Inferior parietal cortex (tissue), 1 donor: ENCODE measurements around the gene GDPGP1.

ENCODE experiments used
- DNase-seq: peaks from one replicate; pipeline ENCODE4 v3.0.0-alpha.2; 2016; ENCODE audit errors: extremely low spot score

The GDPGP1 gene

GRCh38 chr15:90225504-90226234 lies 8.3 kb upstream of the GDPGP1 start:
- DNase-seq = no peak

GRCh38 chr15:90227336-90227735 lies 6.7 kb upstream of the GDPGP1 start:
- DNase-seq = no peak

GRCh38 chr15:90227816-90228772 lies 5.9 kb upstream of the GDPGP1 start:
- no peak for DNase-seq

GRCh38 chr15:90228960-90229359 lies 5.0 kb upstream of the GDPGP1 start:
- no peak for DNase-seq

DNA sequence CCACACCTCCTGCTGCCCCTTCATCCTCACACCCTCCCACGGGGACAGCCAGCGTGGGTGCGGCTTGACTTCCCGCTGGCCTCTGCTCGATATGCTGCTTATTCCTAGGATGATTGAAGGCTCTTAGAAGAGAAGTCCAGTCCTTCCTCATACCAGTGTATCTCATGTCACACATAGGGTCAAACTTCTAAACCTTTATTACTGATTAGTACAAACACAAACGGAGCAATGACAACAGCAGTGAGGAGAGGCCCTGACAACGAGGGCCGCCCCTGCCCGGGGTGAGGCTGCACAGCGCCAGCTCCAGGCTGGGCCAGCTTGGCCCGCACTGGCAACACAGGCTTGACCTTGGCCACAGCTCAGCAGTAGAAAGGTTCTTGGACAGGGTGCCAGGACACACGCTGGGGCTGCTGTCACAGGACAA lies 3.9 kb upstream of the GDPGP1 start:
- no peak for DNase-seq

- no peak for DNase-seq
Measured at GRCh38 chr15:90230610-90231009, 3.4 kb upstream of the GDPGP1 start.

GRCh38 chr15:90231028-90232017 lies 2.7 kb upstream of the GDPGP1 start:
- no peak for DNase-seq

DNA sequence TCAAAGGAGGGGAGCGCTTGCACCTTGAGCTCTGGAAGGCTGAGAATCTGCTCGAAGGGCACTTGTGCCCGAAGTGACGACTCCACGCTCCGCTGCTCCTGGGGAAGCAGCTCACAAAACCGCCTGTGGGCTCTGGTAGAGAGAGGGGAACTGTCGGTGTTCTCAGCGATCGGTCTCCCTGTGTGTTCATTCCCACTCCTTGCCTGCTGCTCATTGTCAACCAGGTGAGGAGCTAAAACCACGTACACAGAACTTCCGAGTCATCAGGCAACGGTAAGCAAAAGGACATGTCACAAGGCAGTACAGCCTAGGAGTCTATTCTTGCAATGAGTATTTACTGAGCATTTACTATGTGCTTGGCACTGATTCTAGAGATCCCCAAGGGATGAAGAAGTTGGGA lies 1.8 kb upstream of the GDPGP1 start:
- no peak for DNase-seq

DNA sequence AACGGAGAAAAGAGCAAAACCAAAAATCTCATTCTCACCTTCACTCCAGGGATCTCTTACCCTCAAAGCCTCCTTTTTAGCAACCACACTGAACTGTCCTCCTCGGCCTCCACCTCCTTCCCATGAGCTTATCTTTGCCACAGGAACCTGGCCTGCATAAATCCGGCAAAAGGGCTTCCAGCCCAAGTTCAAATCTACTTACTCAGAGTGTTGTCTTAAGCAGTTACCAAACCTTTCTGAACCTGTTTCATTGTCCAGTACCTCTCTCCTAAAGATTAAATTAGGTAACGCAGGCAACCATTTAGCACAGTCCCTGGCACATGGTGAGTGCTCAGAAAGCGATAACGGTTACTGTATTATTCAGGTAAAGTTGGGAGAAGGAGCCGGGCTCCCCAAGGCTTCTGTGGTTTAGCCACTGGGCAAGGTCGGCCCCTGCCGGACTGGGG lies 1.0 kb upstream of the GDPGP1 start:
- DNase-seq = no peak

DNA sequence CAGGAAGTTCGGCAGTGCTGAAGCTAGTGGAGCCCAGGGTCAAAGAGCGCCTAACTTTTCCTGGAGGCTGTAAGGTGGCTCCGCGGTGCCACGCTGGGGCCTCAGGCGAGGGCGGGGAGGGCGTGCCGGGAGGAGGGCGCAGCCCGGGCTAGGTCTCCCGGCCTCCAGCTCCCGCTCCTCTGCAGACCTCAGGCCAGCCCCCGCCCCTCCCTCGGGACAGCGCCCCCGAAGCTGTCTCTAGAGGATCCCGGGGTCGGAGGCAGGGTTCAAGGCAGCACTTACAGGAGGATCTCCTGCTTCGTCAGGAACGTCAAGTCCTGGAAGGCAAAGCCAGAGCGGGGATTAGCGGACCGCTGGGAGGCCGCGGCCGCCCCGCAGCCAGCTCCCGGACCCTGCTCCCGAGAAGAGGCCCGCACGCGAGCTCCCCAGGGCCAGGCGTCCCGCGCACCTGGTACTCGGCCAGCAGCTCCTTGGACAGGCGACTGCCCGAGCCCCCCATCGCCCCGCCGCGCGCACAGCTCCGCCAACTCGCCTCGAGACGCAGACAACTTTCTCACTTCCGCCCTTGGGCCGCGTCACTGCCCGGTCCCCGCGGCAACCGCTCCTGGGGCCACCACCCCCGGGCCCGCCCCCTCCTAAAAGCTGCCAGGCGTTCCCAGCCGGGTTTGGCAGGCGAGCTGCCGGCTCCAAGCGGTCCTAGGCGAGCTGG lies 468 bp upstream of the GDPGP1 start, which contains the start of gene CIB1:
Gene CIB1, minus strand, starts transcription at position 555 of the 709 bp plus-strand sequence. Its CDS starts 56 bp downstream, at position 499.
- DNase-seq = no peak

- no peak for DNase-seq
Measured at GRCh38 chr15:90239371-90239770, 5.4 kb downstream of the GDPGP1 start.

GRCh38 chr15:90240856-90241255 lies 6.8 kb downstream of the GDPGP1 start:
- no peak for DNase-seq

DNA sequence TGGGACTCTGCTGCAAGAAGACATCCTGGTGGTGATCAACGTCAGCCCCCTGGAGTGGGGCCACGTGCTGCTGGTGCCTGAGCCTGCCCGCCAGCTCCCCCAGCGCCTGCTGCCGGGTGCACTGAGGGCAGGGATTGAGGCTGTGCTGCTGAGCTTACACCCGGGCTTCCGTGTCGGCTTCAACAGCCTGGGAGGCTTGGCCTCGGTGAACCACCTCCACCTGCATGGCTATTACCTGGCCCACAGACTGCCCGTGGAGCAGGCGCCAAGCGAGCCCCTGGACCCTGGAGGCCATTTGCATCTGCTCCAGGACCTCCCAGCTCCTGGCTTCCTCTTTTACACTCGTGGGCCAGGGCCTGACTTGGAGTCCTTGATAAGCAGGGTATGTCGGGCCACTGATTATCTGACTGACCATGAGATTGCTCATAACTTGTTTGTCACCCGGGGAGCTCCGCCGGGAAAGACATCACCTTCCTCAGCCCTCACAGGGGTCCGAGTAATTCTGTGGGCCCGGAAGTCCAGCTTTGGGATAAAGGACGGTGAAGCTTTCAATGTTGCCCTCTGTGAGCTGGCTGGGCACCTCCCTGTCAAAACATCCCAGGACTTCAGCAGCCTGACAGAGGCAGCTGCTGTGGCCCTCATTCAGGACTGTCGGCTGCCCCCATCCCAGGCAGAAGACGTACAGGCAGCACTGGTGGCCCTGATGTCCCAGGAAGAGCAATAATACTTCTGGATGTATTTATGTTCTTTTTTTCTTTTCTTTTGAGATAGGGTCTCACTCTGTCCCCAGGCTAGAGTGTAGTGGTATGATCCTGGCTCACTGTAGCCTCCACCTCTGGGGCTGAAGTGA lies 7.6 kb downstream of the GDPGP1 start:
- no peak for DNase-seq

- peak; percentile 60 for DNase-seq
Measured at GRCh38 chr15:90243943-90244639, 10.1 kb downstream of the GDPGP1 start.

GRCh38 chr15:90248789-90249202 lies 14.8 kb downstream of the GDPGP1 start:
- no peak for DNase-seq

GRCh38 chr15:90249203-90249863 lies 15.3 kb downstream of the GDPGP1 start, which contains the start of gene TTLL13:
Gene TTLL13, plus strand, starts transcription at chr15:90249556. Its CDS starts 1,075 bp downstream, at chr15:90250631.
- peak; percentile 85 for DNase-seq

DNA sequence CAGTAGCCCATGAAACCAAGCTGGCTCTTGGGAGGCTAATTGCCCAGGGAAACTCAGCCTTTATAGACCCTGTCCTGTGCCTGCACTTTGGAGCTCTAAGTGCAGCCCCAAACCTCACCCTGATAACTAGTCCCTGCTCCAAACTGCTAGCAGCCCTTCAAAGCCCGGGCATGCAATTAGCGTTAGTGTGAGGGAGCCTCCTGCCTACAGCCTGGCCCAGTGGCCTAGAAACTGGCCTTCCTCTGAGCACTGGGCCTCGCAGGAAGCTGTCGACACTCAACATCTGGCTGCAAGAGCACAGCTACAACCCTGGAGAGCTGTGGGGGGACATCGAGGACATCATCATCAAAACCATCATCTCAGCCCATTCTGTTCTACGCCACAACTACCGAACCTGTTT lies 23.8 kb downstream of the GDPGP1 start:
- no peak for DNase-seq

- no peak for DNase-seq
Measured at GRCh38 chr15:90259524-90259923, 25.5 kb downstream of the GDPGP1 start.
